Skeletal muscle tissue (tissue), 4 donors: ENCODE data around the gene LRP11. TPM values are rescaled to one million over a fixed set of nuclear protein-coding genes. Genes with fewer than 3 reads are reported as not detected.
A peak's percentile ranks its signal among the peaks of the same experiment; 100 is the strongest.
"Not testable (repeated sequence)": the region's sequence is repeated elsewhere in the genome, so short reads cannot be mapped to it uniquely, and the experiment has no call there.

ENCODE experiments used
- H3K27ac ChIP-seq: one replicate; pipeline ENCODE4 v1.7.0; 2013; ENCODE audit warnings: mild to moderate bottlenecking, low read depth, low read length, inconsistent platforms
- H3K27me3 ChIP-seq, 3 donors: one replicate each; pipeline ENCODE4 v1.7.0; 2013; ENCODE audit warnings: low read length in 3 of 3; ENCODE audit not compliant: control insufficient read depth in 3 of 3, insufficient read depth in 3 of 3
- H3K36me3 ChIP-seq, 3 donors: one replicate each; pipeline ENCODE4 v1.7.0; 2013; ENCODE audit warnings: low read length in 3 of 3; ENCODE audit not compliant: control insufficient read depth in 3 of 3, insufficient read depth in 3 of 3
- H3K4me1 ChIP-seq, 3 donors: one replicate each; pipeline ENCODE4 v1.7.0; 2013; ENCODE audit warnings: low read length in 3 of 3, mild to moderate bottlenecking in 3 of 3; ENCODE audit not compliant: control insufficient read depth in 3 of 3, insufficient read depth in 3 of 3
- H3K4me3 ChIP-seq, 3 donors: one replicate each; pipeline ENCODE4 v1.7.0; 2013; ENCODE audit warnings: low read length in 3 of 3
- H3K9ac ChIP-seq, 3 donors: one replicate each; pipeline ENCODE4 v1.7.0; 2013; ENCODE audit warnings: low read length in 3 of 3, mild to moderate bottlenecking in 3 of 3, moderate library complexity in 2 of 3, low read depth in 1 of 3
- H3K9me3 ChIP-seq, 3 donors: one replicate each; pipeline ENCODE4 v1.7.0; 2013; ENCODE audit warnings: low read length in 3 of 3; ENCODE audit not compliant: control insufficient read depth in 3 of 3
- total RNA-seq: library from RNA; depleted of rRNA; stranded (reverse); fragments of >200 nt; gene quantifications from one replicate; pipeline ENCODE4 v1.2.3, GENCODE V29; 2014
- donor health status: Osteomylitis.

LRP11 gene
- total RNA-seq, 1 donor from 2014 or later: 15.7 TPM

DNA sequence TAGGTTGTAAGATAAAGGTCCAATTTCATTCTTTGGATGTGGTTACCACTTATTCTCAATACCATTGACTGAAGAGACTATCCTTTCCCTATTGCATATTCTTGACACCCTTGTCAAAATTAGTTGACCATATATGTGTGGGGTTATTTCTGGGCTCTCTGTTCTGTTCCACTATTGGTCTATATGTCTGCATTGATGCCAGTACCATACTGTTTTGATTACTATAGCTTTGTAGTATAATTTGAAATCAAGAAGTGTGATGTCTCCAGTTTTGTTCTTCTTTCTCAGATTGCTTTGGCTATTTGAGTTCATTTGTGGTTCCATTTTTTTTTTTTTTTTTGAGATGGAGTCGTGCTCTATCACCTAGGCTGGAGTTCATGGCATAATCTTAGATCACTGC, 8.1 kb upstream of the LRP11 start:
- Histone ChIP-seq H3K9me3 (no peaks in the 10 kb centered on the region), H3K27ac (no peak overlapping the region), H3K27me3 (no peaks in the 10 kb centered on the region), H3K4me3 (no peak overlapping the region), H3K9ac (no peak overlapping the region), H3K36me3 (no peaks in the 10 kb centered on the region), H3K4me1 (no peaks in the 10 kb centered on the region)

DNA sequence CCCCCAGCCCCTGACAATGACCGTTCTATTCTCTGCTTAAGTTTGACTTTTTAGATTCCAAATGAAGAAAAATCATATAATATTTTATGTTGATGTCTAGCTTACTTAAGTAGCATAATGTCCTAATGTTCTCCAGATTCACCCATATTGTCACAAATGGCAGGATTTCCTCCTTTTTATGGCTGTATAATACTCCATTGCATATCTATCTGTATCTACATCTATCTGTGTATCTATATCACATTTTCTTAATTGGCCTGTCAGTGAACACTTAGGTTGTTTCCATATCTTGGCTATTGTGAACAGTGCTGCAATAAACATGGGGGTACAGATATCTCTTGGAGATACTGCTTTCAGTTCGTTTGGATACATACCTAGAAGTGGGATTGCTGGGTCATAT, 7.0 kb upstream of the LRP11 start:
- Histone ChIP-seq H3K4me1 (no peaks in the 10 kb centered on the region), H3K9ac (no peak overlapping the region), H3K36me3 (no peaks in the 10 kb centered on the region), H3K27ac (no peak overlapping the region), H3K27me3 (no peaks in the 10 kb centered on the region), H3K9me3 (no peaks in the 10 kb centered on the region), H3K4me3 (no peak overlapping the region)

DNA sequence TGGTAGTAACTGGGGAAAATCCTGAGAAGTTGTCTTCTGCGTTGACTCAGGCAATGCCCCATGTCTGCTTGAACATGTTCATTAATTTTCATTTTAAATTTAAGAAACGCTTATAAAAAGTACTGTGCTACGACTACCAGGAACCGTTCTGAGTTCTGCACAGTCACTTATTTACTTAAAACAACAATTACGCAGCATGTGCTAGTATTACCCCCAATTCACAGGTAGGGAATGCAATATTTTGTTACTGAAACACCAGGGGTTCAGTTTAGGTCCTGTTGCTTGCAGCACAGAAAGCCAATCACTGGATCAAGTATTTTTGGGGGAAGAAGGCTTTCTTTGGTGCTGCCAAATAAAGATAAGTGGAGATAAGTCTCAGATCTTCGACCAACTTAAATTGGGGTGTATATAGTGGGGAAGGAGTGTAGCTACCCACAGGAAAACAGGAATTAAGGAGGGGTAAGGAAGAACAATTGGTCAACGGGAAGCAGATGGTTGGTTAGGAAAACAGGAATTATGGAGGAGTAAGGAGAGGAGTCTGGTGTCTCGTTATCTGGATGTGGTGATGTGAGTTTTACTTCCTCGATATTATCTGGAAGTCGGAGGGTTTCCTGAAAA, 5.2 kb upstream of the LRP11 start:
- Histone ChIP-seq H3K9me3 (no peaks in the 10 kb centered on the region), H3K27me3 (no peaks in the 10 kb centered on the region), H3K36me3 (no peaks in the 10 kb centered on the region), H3K4me3 (no peak overlapping the region), H3K4me1 (peaks cover 2 to 5% (median 4%) of the 10 kb centered on the region in 3 donors), H3K27ac (no peak overlapping the region), H3K9ac (no peak overlapping the region)

DNA sequence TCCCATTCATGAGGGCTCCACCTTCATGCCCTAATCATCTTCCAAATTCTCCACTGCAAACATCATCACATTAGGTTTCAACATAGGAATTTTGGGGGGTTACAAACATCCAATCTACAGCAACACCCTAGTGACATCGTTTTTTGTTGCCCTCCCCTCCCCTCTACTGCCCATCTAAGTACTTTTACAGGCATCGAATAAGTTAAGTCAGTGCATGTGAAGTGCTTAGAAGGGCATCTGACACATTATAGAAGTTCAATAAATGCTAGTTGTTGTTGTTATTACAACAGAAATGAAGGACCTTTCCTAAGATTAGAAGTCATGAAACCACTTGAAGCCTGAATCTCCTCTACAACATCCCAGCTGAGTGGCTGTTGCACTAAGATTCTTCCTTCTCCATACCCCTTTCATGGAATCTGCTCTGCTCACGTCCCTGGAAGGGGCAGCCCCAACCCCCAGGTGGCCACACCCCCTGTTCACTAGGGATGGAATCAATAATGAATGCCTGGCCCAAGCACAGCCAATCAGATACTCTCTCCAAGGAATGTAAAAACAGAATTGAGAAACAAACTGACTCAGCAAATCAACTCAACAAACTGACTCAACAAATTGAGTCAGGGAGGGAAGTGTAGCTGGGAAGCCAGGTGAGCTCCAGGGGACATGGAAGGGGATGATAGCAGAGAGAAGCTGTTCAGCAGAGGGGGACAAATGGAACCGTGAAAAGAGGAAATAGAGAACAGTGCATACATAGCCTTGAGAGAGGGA, 3.9 kb upstream of the LRP11 start:
- H3K27me3 ChIP-seq: no peaks in the 10 kb centered on the region
- no peak overlapping the region for H3K27ac ChIP-seq
- H3K4me1 ChIP-seq: peaks cover 4 to 7% (median 6%) of the 10 kb centered on the region in 3 donors
- H3K9me3 ChIP-seq: no peaks in the 10 kb centered on the region
- no peak overlapping the region for H3K4me3 ChIP-seq
- no peaks in the 10 kb centered on the region for H3K36me3 ChIP-seq
- H3K9ac ChIP-seq: peak overlapping the region in 1 of 3 donors; percentile 8

DNA sequence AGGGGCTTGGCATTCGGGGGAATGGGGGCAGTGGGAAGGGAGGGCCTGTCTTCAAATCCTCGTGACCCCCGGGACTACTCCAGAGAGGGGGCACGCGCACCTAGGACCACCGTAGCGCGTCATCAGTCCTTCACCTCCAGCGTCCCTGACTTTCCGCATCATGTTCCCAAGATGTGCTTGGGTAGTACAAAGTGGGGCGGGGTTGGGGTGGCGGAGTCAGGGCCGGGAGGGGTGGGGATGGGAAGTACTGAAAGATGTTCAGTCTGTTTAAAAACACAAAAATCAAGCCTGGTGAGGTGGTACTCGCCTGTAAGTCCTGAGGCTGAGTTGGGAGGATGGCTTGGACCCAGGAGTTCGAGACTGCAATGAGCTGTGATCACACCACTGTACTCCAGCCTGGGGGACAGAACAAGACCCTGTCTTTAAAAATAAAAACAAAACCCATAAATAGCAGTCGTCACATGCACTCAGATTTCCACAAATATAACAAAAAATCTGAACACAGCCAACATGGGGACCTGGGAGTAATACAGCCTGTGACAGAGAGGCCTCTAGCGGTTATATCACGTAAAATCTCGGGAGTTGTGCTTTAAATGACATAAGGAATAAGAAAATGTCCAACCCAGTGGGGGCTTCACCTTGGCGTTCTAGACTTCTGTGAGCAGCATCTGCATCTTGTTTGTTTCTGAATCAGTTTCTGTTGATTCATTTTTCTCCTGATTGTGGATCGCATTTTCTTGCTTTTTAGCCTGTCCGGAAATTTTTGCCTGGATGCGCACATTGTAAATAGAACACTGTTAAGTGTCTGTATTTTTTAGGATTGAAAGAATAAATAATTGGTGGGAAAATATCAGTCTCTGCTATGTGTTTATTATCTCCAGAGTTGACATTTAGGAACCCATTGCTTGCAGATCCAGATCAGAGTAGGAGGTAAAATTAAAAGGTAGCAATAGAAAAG, 698 bp upstream of the LRP11 start:
- peaks cover 0 to 3% (median 0%) of the 10 kb centered on the region in 3 donors for H3K36me3 ChIP-seq
- H3K9ac ChIP-seq: peak overlapping the region; percentile 57 to 87 (median 71)
- H3K27me3 ChIP-seq: no peaks in the 10 kb centered on the region
- peak overlapping the region; percentile 77 for H3K27ac ChIP-seq
- H3K4me1 ChIP-seq: peaks cover 21 to 26% (median 22%) of the 10 kb centered on the region in 3 donors
- peak overlapping the region; percentile 59 to 83 (median 74) for H3K4me3 ChIP-seq
- no peaks in the 10 kb centered on the region for H3K9me3 ChIP-seq

DNA sequence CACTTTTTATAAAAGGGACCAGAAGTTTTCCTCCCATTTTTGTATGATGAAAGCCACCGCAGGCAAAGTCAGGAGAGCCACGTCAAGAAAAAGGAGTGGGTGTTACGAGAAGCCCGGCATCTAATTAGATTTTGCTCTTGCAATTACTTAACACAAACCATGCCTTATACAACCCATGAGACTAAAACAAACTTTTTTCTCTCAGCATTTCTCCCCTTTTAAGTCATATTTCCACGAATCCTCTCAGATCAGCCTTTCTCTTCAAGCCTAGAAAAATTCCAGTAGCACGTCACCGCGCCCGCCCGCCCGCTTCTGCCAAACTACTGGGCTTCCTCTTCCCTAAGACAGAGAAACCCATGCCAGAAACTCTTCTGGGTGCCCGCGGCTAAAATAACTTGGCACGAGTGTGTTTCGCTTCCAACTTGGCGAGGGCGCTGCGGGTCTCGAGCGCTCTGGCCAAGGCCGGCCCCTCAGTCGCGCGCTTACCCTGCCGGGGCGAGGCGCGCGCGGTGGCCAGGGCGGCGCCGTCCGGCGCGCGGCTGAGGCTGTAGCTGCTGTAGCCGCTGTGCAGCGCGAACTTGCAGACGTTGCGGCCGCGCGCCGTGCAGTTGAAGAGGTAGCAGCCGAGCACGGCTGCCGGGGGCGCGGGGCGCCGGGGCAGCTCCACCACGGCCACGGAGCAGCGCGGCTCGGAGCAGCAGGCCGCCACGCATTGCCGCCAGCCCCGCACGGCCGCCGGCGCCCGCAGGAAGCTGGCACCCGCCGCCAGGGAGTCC, 1.0 kb downstream of the LRP11 start:
- Histone ChIP-seq H3K27me3 (no peaks in the 10 kb centered on the region), H3K27ac (peak overlapping the region; percentile 77), H3K4me1 (peaks cover 21 to 26% (median 26%) of the 10 kb centered on the region in 3 donors), H3K9ac (peak overlapping the region; percentile 64 to 87 (median 77)), H3K4me3 (peak overlapping the region; percentile 74 to 83 (median 76)), H3K9me3 (no peaks in the 10 kb centered on the region), H3K36me3 (peaks cover 0 to 3% (median 0%) of the 10 kb centered on the region in 3 donors)

DNA sequence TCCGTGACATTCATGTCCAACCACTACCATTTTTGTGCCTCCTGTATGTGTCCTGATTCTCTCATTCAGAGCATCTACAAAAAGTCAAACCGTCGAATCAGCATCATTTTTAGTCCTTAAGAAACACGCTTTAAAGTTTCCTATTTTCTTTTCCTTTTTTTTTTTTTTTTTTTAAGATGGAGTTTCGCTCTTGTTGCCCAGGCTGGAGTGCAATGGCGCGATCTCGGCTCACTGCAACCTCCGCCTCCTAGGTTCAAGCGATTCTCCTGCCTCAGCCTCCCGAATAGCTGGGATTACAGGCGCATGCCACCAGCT, 1.8 kb downstream of the LRP11 start:
- peaks cover 21 to 26% (median 26%) of the 10 kb centered on the region in 3 donors for H3K4me1 ChIP-seq
- peak overlapping the region; percentile 77 for H3K27ac ChIP-seq
- H3K36me3 ChIP-seq, H3K9me3 ChIP-seq, H3K27me3 ChIP-seq: not testable (repeated sequence)
- H3K9ac ChIP-seq: peak overlapping the region in 1 of 3 donors; percentile 64
- peak overlapping the region in 2 of 3 donors; percentile 22 to 76 for H3K4me3 ChIP-seq

DNA sequence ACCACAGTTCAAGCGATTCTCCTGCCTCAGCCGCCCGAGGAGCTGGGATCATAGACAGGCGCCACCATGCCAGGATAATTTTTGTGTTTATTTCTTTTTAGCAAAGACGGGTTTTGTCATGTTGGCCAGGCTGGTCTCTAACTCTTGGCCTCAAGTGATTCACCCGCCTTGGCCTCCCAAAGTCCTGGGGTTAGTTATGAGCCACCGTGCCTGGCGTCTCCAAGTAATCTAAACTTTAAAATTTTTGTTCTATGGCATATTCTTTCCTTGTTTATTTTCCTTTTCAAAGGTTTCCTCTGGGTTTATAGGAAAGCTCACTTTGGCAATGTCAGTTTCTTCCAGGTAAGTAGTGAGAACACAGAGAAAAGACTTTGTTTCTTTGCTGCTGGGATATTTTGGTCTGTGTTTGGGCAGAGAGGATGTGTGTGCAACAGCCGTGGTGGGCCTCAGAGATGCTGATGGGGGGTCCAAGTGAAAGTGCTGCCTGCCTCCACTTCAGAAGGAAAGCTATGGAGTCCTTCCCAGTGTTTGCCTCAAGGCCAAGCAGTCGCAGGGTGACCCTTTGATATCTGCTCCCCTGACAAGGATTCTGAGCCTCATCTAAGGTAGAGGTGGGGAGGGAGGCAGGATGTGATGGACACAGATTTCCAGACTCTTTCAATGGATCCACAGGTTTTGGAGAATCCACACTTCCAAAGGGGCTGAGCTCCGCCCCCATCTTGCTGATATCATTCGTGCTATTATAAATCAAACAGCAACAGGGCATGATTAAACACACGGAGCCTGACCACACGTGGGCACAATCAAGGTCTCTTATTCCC, 2.3 kb downstream of the LRP11 start:
- no peak overlapping the region for H3K27ac ChIP-seq
- H3K9ac ChIP-seq: no peak overlapping the region
- peak overlapping the region in 1 of 3 donors; percentile 22 for H3K4me3 ChIP-seq

More for the DNA sequence above, 2.3 kb downstream of the LRP11 start:
- Histone ChIP-seq H3K27me3 (no peaks in the 10 kb centered on the region), H3K4me1 (peaks cover 21 to 32% (median 26%) of the 10 kb centered on the region in 3 donors), H3K9me3 (no peaks in the 10 kb centered on the region), H3K36me3 (peaks cover 0 to 3% (median 0%) of the 10 kb centered on the region in 3 donors)
